Nephron (organoid): Measurements from ENCODE around the gene CHL1.
"Not testable (repeated sequence)": the region's sequence is repeated elsewhere in the genome, so short reads cannot be mapped to it uniquely, and the experiment has no call there.

Source experiments
- H3K27ac Mint-ChIP-seq, 3 experiments: 2 replicates each; pipeline ENCODE4 v1.8.0; 2020; ENCODE audit warnings: mixed read lengths in 3 of 3, mild to moderate bottlenecking in 2 of 3, moderate library complexity in 1 of 3
- H3K27me3 Mint-ChIP-seq: 2 replicates; pipeline ENCODE4 v1.8.0; 2021; ENCODE audit warnings: low read depth, mild to moderate bottlenecking, moderate library complexity, mixed read lengths
- H3K36me3 Mint-ChIP-seq: 2 replicates; pipeline ENCODE4 v1.8.0; 2020; ENCODE audit warnings: low read depth, mixed read lengths
- H3K4me1 Mint-ChIP-seq: 2 replicates; pipeline ENCODE4 v1.8.0; 2020; ENCODE audit warnings: mixed read lengths
- H3K4me3 Mint-ChIP-seq, 3 experiments: 2 replicates each; pipeline ENCODE4 v1.8.0; 2020; ENCODE audit warnings: mild to moderate bottlenecking in 3 of 3, mixed read lengths in 3 of 3, moderate library complexity in 2 of 3
- H3K9me3 Mint-ChIP-seq: 2 replicates; pipeline ENCODE4 v1.8.0; 2020; ENCODE audit warnings: mixed read lengths
- TF ChIP-seq, protein P1 (sequence below), 3 experiments: fragments of 200-600 bp; sonication (generic); IDR thresholded peaks; one replicate each; pipeline ENCODE4 v1.5.0; 2021; ENCODE audit warnings: antibody characterized with exemption in 3 of 3; ENCODE audit not compliant: unreplicated experiment in 3 of 3

Gene CHL1

DNA sequence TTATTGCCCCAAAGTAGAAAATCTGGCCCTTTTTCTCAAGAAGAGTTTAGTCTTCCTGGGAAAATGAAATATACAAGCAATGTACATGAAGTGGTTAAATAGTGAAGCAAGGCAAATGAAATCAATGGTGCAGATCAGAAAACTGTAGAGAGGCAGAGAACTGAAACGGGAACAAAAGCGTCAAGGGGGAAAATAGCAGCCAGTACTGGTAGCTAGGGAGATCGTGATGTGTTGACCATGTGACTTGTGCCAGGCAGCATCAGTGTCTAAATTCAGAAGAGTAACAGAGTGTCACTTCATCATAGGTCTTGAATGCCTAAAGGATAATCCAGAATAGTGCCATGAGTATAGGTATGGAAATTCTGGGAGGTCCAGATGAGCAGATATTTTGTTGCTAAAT lies 163.1 kb downstream of the CHL1 start:
- Mint-ChIP-seq H3K36me3 (no peaks in the 10 kb centered on the region), H3K9me3 (no peaks in the 10 kb centered on the region), H3K4me1 (peaks cover 14% of the 10 kb centered on the region), H3K27me3 (peaks cover 11% of the 10 kb centered on the region), H3K27ac (peak overlapping the region; percentile 0 to 61 (median 13)), H3K4me3 (no peak overlapping the region)
- TF ChIP-seq, protein P1, sequence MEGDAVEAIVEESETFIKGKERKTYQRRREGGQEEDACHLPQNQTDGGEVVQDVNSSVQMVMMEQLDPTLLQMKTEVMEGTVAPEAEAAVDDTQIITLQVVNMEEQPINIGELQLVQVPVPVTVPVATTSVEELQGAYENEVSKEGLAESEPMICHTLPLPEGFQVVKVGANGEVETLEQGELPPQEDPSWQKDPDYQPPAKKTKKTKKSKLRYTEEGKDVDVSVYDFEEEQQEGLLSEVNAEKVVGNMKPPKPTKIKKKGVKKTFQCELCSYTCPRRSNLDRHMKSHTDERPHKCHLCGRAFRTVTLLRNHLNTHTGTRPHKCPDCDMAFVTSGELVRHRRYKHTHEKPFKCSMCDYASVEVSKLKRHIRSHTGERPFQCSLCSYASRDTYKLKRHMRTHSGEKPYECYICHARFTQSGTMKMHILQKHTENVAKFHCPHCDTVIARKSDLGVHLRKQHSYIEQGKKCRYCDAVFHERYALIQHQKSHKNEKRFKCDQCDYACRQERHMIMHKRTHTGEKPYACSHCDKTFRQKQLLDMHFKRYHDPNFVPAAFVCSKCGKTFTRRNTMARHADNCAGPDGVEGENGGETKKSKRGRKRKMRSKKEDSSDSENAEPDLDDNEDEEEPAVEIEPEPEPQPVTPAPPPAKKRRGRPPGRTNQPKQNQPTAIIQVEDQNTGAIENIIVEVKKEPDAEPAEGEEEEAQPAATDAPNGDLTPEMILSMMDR (IDR thresholded peaks at IDR 0.05; ENCODE audit: unreplicated experiment in 3 of 3), result no peak

DNA sequence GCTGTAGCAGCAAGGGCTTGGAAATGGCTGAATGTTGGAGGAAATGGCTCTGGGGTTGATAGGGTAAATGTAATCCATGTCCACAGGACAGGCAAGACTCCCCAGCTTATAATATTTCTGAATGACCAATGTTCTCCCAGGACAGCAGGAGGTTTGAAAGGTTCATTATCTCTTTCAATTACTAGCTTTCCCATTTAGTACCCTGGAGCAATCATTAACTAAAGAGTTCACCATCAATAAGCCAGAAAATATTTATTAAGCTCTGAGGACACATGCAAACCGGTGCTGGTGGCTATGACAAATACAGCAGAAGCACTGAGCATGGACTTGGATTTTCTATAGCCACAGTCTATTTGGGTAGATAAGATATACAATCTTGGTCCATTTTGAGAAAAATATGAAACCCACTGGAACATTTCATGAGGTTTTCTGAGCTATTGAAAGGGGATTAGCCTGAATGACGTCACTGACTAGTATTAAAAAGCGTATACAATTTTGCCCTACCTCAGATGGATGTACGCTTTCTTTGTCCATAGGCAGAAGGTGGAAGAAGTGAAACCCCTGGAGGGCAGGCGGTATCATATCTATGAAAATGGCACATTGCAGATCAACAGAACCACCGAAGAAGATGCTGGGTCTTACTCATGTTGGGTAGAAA lies 166.2 kb downstream of the CHL1 start:
- H3K36me3 Mint-ChIP-seq, result no peaks in the 10 kb centered on the region
- peak overlapping the region; percentile 55 to 79 (median 72) for H3K27ac Mint-ChIP-seq
- peaks cover 6% of the 10 kb centered on the region for H3K4me1 Mint-ChIP-seq
- no peaks in the 10 kb centered on the region for H3K9me3 Mint-ChIP-seq
- H3K27me3 Mint-ChIP-seq, result peaks cover 7% of the 10 kb centered on the region
- no peak overlapping the region for H3K4me3 Mint-ChIP-seq
- TF ChIP-seq, protein P1 (IDR thresholded peaks at IDR 0.05; ENCODE audit: unreplicated experiment in 3 of 3), result no peak

DNA sequence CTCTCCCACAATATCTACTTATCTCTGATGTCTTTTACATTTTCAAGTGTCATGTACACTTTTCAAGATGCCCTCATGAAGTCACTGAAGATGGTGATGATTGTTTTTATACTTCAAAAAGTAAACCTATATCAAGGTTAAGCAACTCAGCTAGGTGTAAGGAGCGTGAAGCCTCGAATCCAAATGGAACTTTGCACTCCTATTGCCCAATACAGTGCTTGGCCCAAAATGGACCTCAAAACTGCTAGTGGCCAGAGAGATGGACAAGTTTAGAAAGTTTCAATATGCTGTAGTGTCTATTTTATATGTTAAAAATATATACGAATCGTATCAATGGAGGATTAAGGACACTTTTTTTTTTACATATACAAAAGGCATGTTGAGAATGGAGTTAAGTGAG lies 167.7 kb downstream of the CHL1 start:
- Mint-ChIP-seq H3K4me1 (peaks cover 6% of the 10 kb centered on the region), H3K9me3 (peaks cover 7% of the 10 kb centered on the region), H3K36me3 (no peaks in the 10 kb centered on the region), H3K27ac (peak overlapping the region; percentile 16 to 46 (median 28)), H3K27me3 (peaks cover 7% of the 10 kb centered on the region), H3K4me3 (no peak overlapping the region)
- TF ChIP-seq, protein P1 (IDR thresholded peaks at IDR 0.05; ENCODE audit: unreplicated experiment in 3 of 3), result no peak

DNA sequence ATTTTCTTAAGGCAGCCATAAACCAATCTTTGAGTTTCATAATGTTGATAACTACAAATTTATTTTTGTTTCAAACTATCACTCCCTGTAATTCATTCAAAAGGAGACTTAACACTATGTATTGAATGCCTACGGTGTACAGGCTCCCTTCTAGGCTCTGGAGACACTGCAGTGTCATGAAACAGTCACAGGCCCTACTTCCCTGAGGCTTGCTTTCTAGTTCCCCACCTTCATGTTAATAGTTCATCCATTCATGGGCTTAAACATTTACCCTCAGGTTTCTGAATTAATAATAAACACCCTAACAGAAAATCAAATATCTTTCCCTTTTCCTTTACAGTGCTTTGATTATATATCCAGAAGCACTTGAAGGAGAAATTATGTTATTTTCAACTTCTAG lies 168.7 kb downstream of the CHL1 start:
- peaks cover 16% of the 10 kb centered on the region for H3K9me3 Mint-ChIP-seq
- TF ChIP-seq, protein P1 (IDR thresholded peaks at IDR 0.05; ENCODE audit: unreplicated experiment in 3 of 3), result no peak
- H3K4me1 Mint-ChIP-seq, result peaks cover 6% of the 10 kb centered on the region
- peaks cover 7% of the 10 kb centered on the region for H3K27me3 Mint-ChIP-seq
- H3K36me3 Mint-ChIP-seq, result no peaks in the 10 kb centered on the region
- peak overlapping the region in 1 of 3 experiments; percentile 46 for H3K4me3 Mint-ChIP-seq
- H3K27ac Mint-ChIP-seq, result peak overlapping the region; percentile 91 to 97 (median 95)

DNA sequence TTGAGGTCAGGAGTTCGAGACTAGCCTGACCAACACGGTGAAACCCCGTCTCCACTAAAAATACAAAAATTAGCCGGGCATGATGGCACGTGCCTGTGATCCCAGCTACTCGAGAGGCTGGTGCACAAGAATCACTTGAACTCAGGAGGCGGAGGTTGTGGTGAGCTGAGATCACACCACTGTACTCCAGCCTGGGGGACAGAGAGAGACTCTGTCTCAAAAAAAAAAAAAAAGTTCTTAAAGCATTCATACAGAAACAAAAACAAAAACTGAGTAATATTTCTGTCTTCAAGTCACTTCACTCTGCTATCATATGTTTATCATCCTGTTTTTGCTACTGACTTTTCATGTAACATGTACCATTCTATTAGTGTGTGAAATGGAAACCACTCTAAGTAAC lies 169.7 kb downstream of the CHL1 start:
- H3K4me3 Mint-ChIP-seq, H3K36me3 Mint-ChIP-seq, H3K27me3 Mint-ChIP-seq, H3K4me1 Mint-ChIP-seq: not testable (repeated sequence)
- peaks cover 23% of the 10 kb centered on the region for H3K9me3 Mint-ChIP-seq
- peak overlapping the region; percentile 70 to 97 (median 91) for H3K27ac Mint-ChIP-seq

DNA sequence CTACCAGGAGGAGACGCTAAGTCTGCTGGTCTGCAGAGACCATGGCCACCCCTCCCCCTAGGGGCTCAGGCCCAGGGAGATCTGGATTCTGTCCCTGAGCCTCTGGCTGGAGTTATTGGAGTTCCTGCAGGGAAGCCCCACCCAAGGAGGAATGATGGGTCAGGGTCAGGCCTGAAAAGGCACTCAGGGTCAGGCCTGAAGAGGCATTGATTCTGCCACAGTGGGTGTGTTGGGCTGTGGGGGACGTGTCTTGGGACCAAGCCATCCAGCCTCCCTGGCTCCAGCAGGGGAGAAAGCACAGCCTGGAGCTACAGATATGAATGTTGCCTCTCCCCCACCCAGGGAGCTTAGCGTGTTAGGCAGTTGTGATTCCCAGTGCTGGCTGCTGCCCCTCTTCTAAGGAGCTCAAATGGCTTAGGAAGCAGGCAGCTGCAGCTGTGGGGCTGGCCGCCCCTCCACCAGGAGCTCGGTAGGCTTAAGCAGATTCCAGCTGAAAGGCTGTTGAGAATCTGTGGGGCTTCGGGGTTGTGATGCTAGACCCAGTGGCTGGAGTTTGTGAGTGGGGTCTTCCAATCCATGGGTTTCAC lies 176.7 kb downstream of the CHL1 start:
- Mint-ChIP-seq H3K4me3 (no peak overlapping the region), H3K9me3 (peaks cover 31% of the 10 kb centered on the region), H3K27ac (peak overlapping the region in 2 of 3 experiments; percentile 1 to 26), H3K27me3 (no peaks in the 10 kb centered on the region), H3K4me1 (peaks cover 19% of the 10 kb centered on the region), H3K36me3 (peaks cover 3% of the 10 kb centered on the region)
- TF ChIP-seq, protein P1 (IDR thresholded peaks at IDR 0.05; ENCODE audit: unreplicated experiment in 3 of 3), result no peak
